H1 (cell line): Measurements from ENCODE around the gene ARHGAP6. TPM values are rescaled to one million over a fixed set of nuclear protein-coding genes. Genes with fewer than 3 reads are reported as not detected.

ENCODE experiments used
- CTCF ChIA-PET: fragments of 300-600 bp; sonication (Branson Sonifier 250); formaldehyde crosslinking; loops from one replicate; lab custom pipeline; 2021; ENCODE audit not compliant: partially characterized antibody; lab: Charles Lee
- POLR2A ChIA-PET: fragments of 300-600 bp; sonication (Branson Sonifier 250); formaldehyde crosslinking; loops from one replicate; lab custom pipeline; 2021; ENCODE audit warnings: inconsistent platforms; ENCODE audit not compliant: partially characterized antibody; lab: Charles Lee
- DNase-seq, 2 experiments: peaks; one replicate each; pipeline versions ENCODE4 v3.0.0 to v3.0.0-alpha.2; 2010 to 2022; ENCODE audit warnings: low spot score in 2 of 2, low read depth in 1 of 2, mixed read lengths in 1 of 2
- FAIRE-seq: peaks from 2 replicates; lab custom pipeline; 2011; peaks lifted over from hg19 to GRCh38; lab: Jason Lieb, UNC
- H2AFZ ChIP-seq: 2 replicates; pipeline ENCODE4 v1.8.1; 2012; ENCODE audit warnings: low read length, inconsistent platforms
- H2AK5ac ChIP-seq: 2 replicates; pipeline ENCODE4 v1.6.1; 2013; ENCODE audit warnings: low read depth, low read length
- H2BK120ac ChIP-seq: replicated peaks from 2 replicates; pipeline ENCODE3; 2013; ENCODE audit warnings: low read depth, low read length, inconsistent platforms
- H2BK12ac ChIP-seq: 2 replicates; pipeline ENCODE4 v1.6.1; 2013; ENCODE audit warnings: low read depth, low read length
- H2BK15ac ChIP-seq: 2 replicates; pipeline ENCODE4 v1.6.1; 2013; ENCODE audit warnings: low read length
- H2BK20ac ChIP-seq: 2 replicates; pipeline ENCODE4 v1.6.1; 2013; ENCODE audit warnings: low read length
- H2BK5ac ChIP-seq: 2 replicates; pipeline ENCODE4 v1.6.1; 2013; ENCODE audit warnings: low read depth, low read length
- H3K14ac ChIP-seq: 2 replicates; pipeline ENCODE4 v1.6.1; 2013; ENCODE audit warnings: inconsistent platforms; ENCODE audit not compliant: insufficient read length
- H3K18ac ChIP-seq: 2 replicates; pipeline ENCODE4 v1.6.1; 2013; ENCODE audit warnings: low read length; ENCODE audit errors: extremely low read depth
- H3K23ac ChIP-seq: 2 replicates; pipeline ENCODE4 v1.6.1; 2013; ENCODE audit warnings: inconsistent platforms; ENCODE audit not compliant: insufficient read length
- H3K23me2 ChIP-seq: 2 replicates; pipeline ENCODE4 v1.6.1; 2013; ENCODE audit warnings: low read depth, low read length
- H3K27ac ChIP-seq: 2 replicates; pipeline ENCODE4 v1.6.1; 2011; ENCODE audit warnings: low read depth, low read length, inconsistent platforms
- H3K27me3 ChIP-seq, 4 experiments: replicated peaks in 1 of 4; 1 replicate in 1 of 4; 2 replicates in 3 of 4; pipeline versions ENCODE4 v1.6.1 to v1.8.1; 2011 to 2013; ENCODE audit warnings: low read length in 3 of 4, mild to moderate bottlenecking in 3 of 4, inconsistent platforms in 2 of 4, mixed read lengths in 2 of 4, moderate library complexity in 1 of 4; ENCODE audit not compliant: control insufficient read depth in 3 of 4, insufficient read depth in 3 of 4; ENCODE audit errors: extremely low read depth in 1 of 4
- H3K36me3 ChIP-seq, 4 experiments: 2 replicates each; pipeline versions ENCODE4 v1.6.1 to v1.8.1; 2011 to 2013; ENCODE audit warnings: mild to moderate bottlenecking in 4 of 4, low read length in 3 of 4, moderate library complexity in 2 of 4, control low read depth in 1 of 4, inconsistent platforms in 1 of 4; ENCODE audit not compliant: insufficient read depth in 4 of 4, control insufficient read depth in 2 of 4
- H3K4ac ChIP-seq: replicated peaks from 2 replicates; pipeline ENCODE3; 2013; ENCODE audit warnings: low read length, low read depth, mixed read lengths, inconsistent platforms; ENCODE audit not compliant: insufficient read length
- H3K4me1 ChIP-seq, 4 experiments: replicated peaks in 1 of 4; 1 replicate in 1 of 4; 2 replicates in 3 of 4; pipeline versions ENCODE4 v1.6.1 to v1.8.1; 2011 to 2013; ENCODE audit warnings: low read length in 3 of 4, inconsistent platforms in 2 of 4, mixed read lengths in 1 of 4; ENCODE audit not compliant: insufficient read depth in 4 of 4, control insufficient read depth in 3 of 4
- H3K4me2 ChIP-seq, 2 experiments: 2 replicates each; pipeline versions ENCODE4 v1.6.1 to v1.8.1; 2011 to 2013; ENCODE audit warnings: low read depth in 2 of 2, low read length in 2 of 2, control low read depth in 1 of 2, inconsistent platforms in 1 of 2, mild to moderate bottlenecking in 1 of 2; ENCODE audit not compliant: insufficient read depth in 1 of 2
- H3K4me3 ChIP-seq, 4 experiments: fragments of 200-600, 300-600 bp in 1 of 4; sonication (generic), shearing (Covaris generic), sonication (Bioruptor Twin) in 1 of 4; 2 replicates each; pipeline versions ENCODE4 v1.5.1 to v1.8.1; 2011 to 2016; ENCODE audit warnings: low read length in 4 of 4, low read depth in 3 of 4, control low read depth in 2 of 4, inconsistent platforms in 2 of 4, mild to moderate bottlenecking in 2 of 4, mixed read lengths in 1 of 4, moderate library complexity in 1 of 4; ENCODE audit not compliant: insufficient read depth in 2 of 4; ENCODE audit errors: extremely low read depth in 1 of 4
- H3K56ac ChIP-seq: replicated peaks from 2 replicates; pipeline ENCODE3; 2013; ENCODE audit warnings: low read depth, mild to moderate bottlenecking, mixed read lengths, low read length, inconsistent platforms; ENCODE audit not compliant: insufficient read length
- H3K79me1 ChIP-seq: 2 replicates; pipeline ENCODE4 v1.6.1; 2013; ENCODE audit warnings: low read depth, low read length, control low read depth
- H3K79me2 ChIP-seq, 2 experiments: 2 replicates each; pipeline versions ENCODE4 v1.6.1 to v1.8.1; 2012 to 2013; ENCODE audit warnings: low read length in 2 of 2, mild to moderate bottlenecking in 2 of 2, inconsistent platforms in 1 of 2; ENCODE audit not compliant: insufficient read depth in 2 of 2, control insufficient read depth in 1 of 2
- H3K9ac ChIP-seq, 4 experiments: replicated peaks in 1 of 4; 1 replicate in 1 of 4; 2 replicates in 3 of 4; pipeline versions ENCODE4 v1.6.1 to v1.8.1; 2011 to 2013; ENCODE audit warnings: low read depth in 3 of 4, low read length in 3 of 4, control low read depth in 2 of 4, mild to moderate bottlenecking in 2 of 4, moderate library complexity in 2 of 4, inconsistent platforms in 1 of 4; ENCODE audit errors: extremely low read depth in 1 of 4
- H3K9me3 ChIP-seq, 2 experiments: 2 replicates each; pipeline versions ENCODE4 v1.6.1 to v1.8.1; 2012 to 2013; ENCODE audit warnings: mild to moderate bottlenecking in 2 of 2, moderate library complexity in 2 of 2, control low read depth in 1 of 2, inconsistent platforms in 1 of 2, low read depth in 1 of 2, low read length in 1 of 2, mixed read lengths in 1 of 2; ENCODE audit not compliant: insufficient read depth in 2 of 2
- H4K20me1 ChIP-seq, 2 experiments: replicated peaks in 1 of 2; 2 replicates each; pipeline versions ENCODE3 to v1.8.1; 2011 to 2013; ENCODE audit warnings: inconsistent platforms in 2 of 2, low read length in 2 of 2, mild to moderate bottlenecking in 1 of 2; ENCODE audit not compliant: insufficient read depth in 2 of 2, control insufficient read depth in 1 of 2
- H4K5ac ChIP-seq: 2 replicates; pipeline ENCODE4 v1.6.1; 2013; ENCODE audit warnings: low read length, low read depth, mixed read lengths, inconsistent platforms; ENCODE audit not compliant: insufficient read length
- H4K8ac ChIP-seq: 2 replicates; pipeline ENCODE4 v1.8.0; 2013; ENCODE audit warnings: mild to moderate bottlenecking, moderate library complexity, low read length, inconsistent platforms; ENCODE audit not compliant: insufficient read depth; ENCODE audit errors: extremely low read depth
- H4K91ac ChIP-seq: replicated peaks from 2 replicates; pipeline ENCODE3; 2013; ENCODE audit warnings: low read length, mixed read lengths, inconsistent platforms; ENCODE audit not compliant: insufficient read length
- KDM1A ChIP-seq: fragments of 200-600, 300-600 bp; sonication (generic); IDR thresholded peaks from 2 replicates; pipeline ENCODE4 v1.7.1; 2016; ENCODE audit warnings: mild to moderate bottlenecking, low read length, borderline replicate concordance
- NANOG ChIP-seq: IDR thresholded peaks from 2 replicates; pipeline ENCODE4 v1.6.1; 2011; ENCODE audit warnings: low read length, low read depth, mild to moderate bottlenecking, inconsistent platforms; ENCODE audit not compliant: insufficient read depth, poor library complexity, severe bottlenecking
- NRF1 ChIP-seq: IDR thresholded peaks from 2 replicates; pipeline ENCODE4 v1.6.1; 2011; ENCODE audit warnings: mild to moderate bottlenecking, low read depth, low read length, improper control_type of control experiment
- RXRA ChIP-seq: IDR thresholded peaks from 2 replicates; pipeline ENCODE4 v1.6.1; 2011; ENCODE audit warnings: low read depth, mild to moderate bottlenecking, low read length, moderate library complexity; ENCODE audit not compliant: insufficient read depth
- SIN3A ChIP-seq, 2 experiments: IDR thresholded peaks in 1 of 2; conservative IDR thresholded peaks in 1 of 2; 2 replicates each; pipeline ENCODE4 v1.6.1; 2011 to 2012; ENCODE audit warnings: low read length in 2 of 2, improper control_type of control experiment in 1 of 2, low read depth in 1 of 2, mild to moderate bottlenecking in 1 of 2
- SIX5 ChIP-seq: IDR thresholded peaks from 2 replicates; pipeline ENCODE4 v1.6.1; 2011; ENCODE audit warnings: mild to moderate bottlenecking, low read depth, low read length
- SP1 ChIP-seq: IDR thresholded peaks from 2 replicates; pipeline ENCODE4 v1.6.1; 2011; ENCODE audit warnings: low read depth, low read length
- TCF12 ChIP-seq: IDR thresholded peaks from 2 replicates; pipeline ENCODE4 v1.6.1; 2011; ENCODE audit warnings: low read depth, mild to moderate bottlenecking, low read length
- ZNF274 ChIP-seq: IDR thresholded peaks from 2 replicates; pipeline ENCODE4 v1.7.0; 2012; ENCODE audit warnings: low read length, borderline replicate concordance; ENCODE audit errors: extremely low read depth
- WGBS, 2 experiments: shearing (Covaris generic) in 1 of 2; methylation state at CpG; one replicate each; pipeline versions ENCODE4 v1.1.6 to v1.1.7; 2013 to 2015; ENCODE audit warnings: low lambda C conversion rate in 2 of 2, mixed read lengths in 2 of 2, inconsistent platforms in 1 of 2, low coverage in 1 of 2, missing lambda C conversion rate in 1 of 2; ENCODE audit not compliant: insufficient replicate concordance in 2 of 2, insufficient coverage in 1 of 2, insufficient read length in 1 of 2; ENCODE audit errors: extremely low coverage in 1 of 2, missing lambda C conversion rate in 1 of 2; 5-methylcytosine and 5-hydroxymethylcytosine counted together
- polyA plus RNA-seq, 7 experiments: library from polyadenylated mRNA; depleted of rRNA in 3 of 7; stranded (reverse) in 5 of 7; unstranded in 2 of 7; fragments of >200 nt in 5 of 7; fragments of 200-250 nt in 2 of 7; gene quantifications; 1 replicate in 5 of 7; 2 replicates in 1 of 7; 4 replicates in 1 of 7; pipeline versions ENCODE4 v1.2.1 to v1.2.3, GENCODE V29; 2011 to 2013; ENCODE audit warnings: missing spikeins in 2 of 7, mixed read lengths in 2 of 7
- total RNA-seq: library from RNA; stranded (reverse); fragmentation: NEBNext Ultra II Directional; extraction: Animal tissue kit (Norgen Biotek cat#: 25700); gene quantifications from 2 replicates; pipeline ENCODE4 v1.2.1, GENCODE V29; 2021
- TF ChIP-seq, protein P1 (sequence below): IDR thresholded peaks from 2 replicates; pipeline ENCODE4 v1.6.1; 2011; ENCODE audit warnings: low read length, improper control_type of control experiment
- TF ChIP-seq, protein P2 (sequence below): IDR thresholded peaks from 2 replicates; pipeline ENCODE4 v1.6.1; 2012; ENCODE audit warnings: inconsistent platforms
- TF ChIP-seq, protein P3 (sequence below): IDR thresholded peaks from 2 replicates; pipeline ENCODE4 v1.6.1; 2011; ENCODE audit warnings: low read depth, mild to moderate bottlenecking, low read length; ENCODE audit not compliant: insufficient read depth

Gene ARHGAP6
- total and polyA plus RNA-seq, 2 of the 8 experiments (the other 6 are each of a cell fraction or from before 2014, with no cell fraction given), result 0.35 to 0.82 TPM

- FAIRE-seq, result no peak
- no peaks in the 10 kb centered on the region for H3K9me3 ChIP-seq
- no peak for TF ChIP-seq SIN3A (conservative IDR thresholded peaks at IDR 0.05 in 1 of 2, IDR thresholded peaks at IDR 0.05 in 1 of 2; ENCODE audit: low read depth in 1 of 2, low read length in 2 of 2)
- TF ChIP-seq KDM1A, result no peak
- no peak for TF ChIP-seq TCF12
- TF ChIP-seq, protein P1, sequence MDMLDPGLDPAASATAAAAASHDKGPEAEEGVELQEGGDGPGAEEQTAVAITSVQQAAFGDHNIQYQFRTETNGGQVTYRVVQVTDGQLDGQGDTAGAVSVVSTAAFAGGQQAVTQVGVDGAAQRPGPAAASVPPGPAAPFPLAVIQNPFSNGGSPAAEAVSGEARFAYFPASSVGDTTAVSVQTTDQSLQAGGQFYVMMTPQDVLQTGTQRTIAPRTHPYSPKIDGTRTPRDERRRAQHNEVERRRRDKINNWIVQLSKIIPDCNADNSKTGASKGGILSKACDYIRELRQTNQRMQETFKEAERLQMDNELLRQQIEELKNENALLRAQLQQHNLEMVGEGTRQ, result no peak
- no peak for TF ChIP-seq NRF1
- TF ChIP-seq, protein P2, sequence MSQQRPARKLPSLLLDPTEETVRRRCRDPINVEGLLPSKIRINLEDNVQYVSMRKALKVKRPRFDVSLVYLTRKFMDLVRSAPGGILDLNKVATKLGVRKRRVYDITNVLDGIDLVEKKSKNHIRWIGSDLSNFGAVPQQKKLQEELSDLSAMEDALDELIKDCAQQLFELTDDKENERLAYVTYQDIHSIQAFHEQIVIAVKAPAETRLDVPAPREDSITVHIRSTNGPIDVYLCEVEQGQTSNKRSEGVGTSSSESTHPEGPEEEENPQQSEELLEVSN, result no peak
- TF ChIP-seq ZNF274, result no peak
- TF ChIP-seq RXRA, result no peak
- TF ChIP-seq SP1, result no peak
- TF ChIP-seq SIX5, result no peak
- no peak for TF ChIP-seq NANOG
- TF ChIP-seq, protein P3, sequence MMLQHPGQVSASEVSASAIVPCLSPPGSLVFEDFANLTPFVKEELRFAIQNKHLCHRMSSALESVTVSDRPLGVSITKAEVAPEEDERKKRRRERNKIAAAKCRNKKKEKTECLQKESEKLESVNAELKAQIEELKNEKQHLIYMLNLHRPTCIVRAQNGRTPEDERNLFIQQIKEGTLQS, result no peak
Observed at GRCh38 chrX:11401966-11402365, 263.8 kb downstream of the ARHGAP6 start.

More at GRCh38 chrX:11401966-11402365, 263.8 kb downstream of the ARHGAP6 start:
- H3K23me2 ChIP-seq, result no peaks in the 10 kb centered on the region
- H3K23ac ChIP-seq, result no peak overlapping the region
- H3K14ac ChIP-seq, result no peak overlapping the region
- no peak overlapping the region for H3K4me2 ChIP-seq
- WGBS, 2 experiments, result 100% methylated on average over 2 of the region's 2 CpGs; no CpG with 5 or more reads in 1 of the 2 experiments
- ChIA-PET POLR2A (no interaction called here), CTCF (no interaction called here)
- H4K20me1 ChIP-seq, result no peaks in the 10 kb centered on the region
- no peak overlapping the region for H3K18ac ChIP-seq
- H3K4me1 ChIP-seq, result no peaks in the 10 kb centered on the region
- no peaks in the 10 kb centered on the region for H3K79me1 ChIP-seq
- no peak overlapping the region for H3K9ac ChIP-seq
- no peak overlapping the region for H4K5ac ChIP-seq
- H3K56ac ChIP-seq, result no peak overlapping the region
- no peak overlapping the region for H4K91ac ChIP-seq
- H3K27ac ChIP-seq, result no peak overlapping the region
- H2BK5ac ChIP-seq, result no peak overlapping the region
- H2AFZ ChIP-seq, result no peak overlapping the region
- no peak overlapping the region for H2BK120ac ChIP-seq
- H3K4ac ChIP-seq, result no peak overlapping the region
- H2BK15ac ChIP-seq, result no peak overlapping the region
- H2BK12ac ChIP-seq, result no peak overlapping the region
- H4K8ac ChIP-seq, result no peak overlapping the region
- H3K27me3 ChIP-seq, result no peaks in the 10 kb centered on the region
- H2BK20ac ChIP-seq, result no peak overlapping the region
- no peak overlapping the region for H2AK5ac ChIP-seq
- no peaks in the 10 kb centered on the region for H3K79me2 ChIP-seq
- no peak overlapping the region for H3K4me3 ChIP-seq
- no peak for DNase-seq
- H3K36me3 ChIP-seq, result no peaks in the 10 kb centered on the region
